Ovary (tissue), 10 donors: ENCODE results near the gene ABCA4. TPM values are rescaled to one million over a fixed set of nuclear protein-coding genes. Genes with fewer than 3 reads are reported as not detected.
"Not testable (repeated sequence)": the region's sequence is repeated elsewhere in the genome, so short reads cannot be mapped to it uniquely, and the experiment has no call there.

ENCODE experiments used
- DNase-seq, 5 donors: peaks; one replicate each; pipeline ENCODE4 v3.0.0-alpha.2; 2019 to 2020
- H3K27ac ChIP-seq, 2 donors: fragments of 200-600 bp; one replicate each; pipeline versions ENCODE4 v1.5.1 to v1.8.0; 2019 to 2022
- H3K27me3 ChIP-seq: fragments of 200-600 bp; one replicate; pipeline ENCODE4 v1.8.0; 2022
- H3K36me3 ChIP-seq: fragments of 200-600 bp; sonication (generic); one replicate; pipeline ENCODE4 v1.5.1; 2019
- H3K4me1 ChIP-seq: one replicate; pipeline ENCODE4 v1.8.1; 2013; ENCODE audit warnings: mild to moderate bottlenecking, moderate library complexity; ENCODE audit not compliant: insufficient read depth
- H3K4me3 ChIP-seq: fragments of 200-600 bp; sonication (generic); one replicate; pipeline ENCODE4 v1.5.1; 2017
- H3K9me3 ChIP-seq, 2 donors: fragments of 200-600 bp in 1 of 2; sonication (generic) in 1 of 2; one replicate each; pipeline versions ENCODE4 v1.5.1 to v1.8.1; 2013 to 2019; ENCODE audit warnings: mild to moderate bottlenecking in 1 of 2, moderate library complexity in 1 of 2
- CTCF ChIP-seq, 3 donors: fragments of 450-650 bp in 2 of 3; fragments of 200-600 bp in 1 of 3; IDR thresholded peaks; one replicate each; pipeline versions ENCODE4 v1.5.1 to v1.8.0; 2016 to 2022; ENCODE audit warnings: antibody characterized with exemption in 3 of 3, mild to moderate bottlenecking in 1 of 3
- EP300 ChIP-seq: sonication (generic); formaldehyde crosslinking; IDR thresholded peaks from one replicate; pipeline ENCODE4 v1.6.1; 2017; ENCODE audit warnings: antibody characterized with exemption
- POLR2A ChIP-seq: fragments of 450-650 bp; IDR thresholded peaks from one replicate; pipeline ENCODE4 v1.6.1; 2017; ENCODE audit warnings: antibody characterized with exemption, mild to moderate bottlenecking, moderate library complexity
- WGBS, 3 donors: extraction: QIAGEN DNeasy Blood & Tissue Kit in 1 of 3; methylation state at CpG; one replicate each; pipeline versions ENCODE4 v1.1.5 to v1.1.7; 2013 to 2017; 5-methylcytosine and 5-hydroxymethylcytosine counted together
- intact Hi-C, 4 donors: fragments of 100-400 bp; cut with DNase I; formaldehyde crosslinking; loops; one replicate each; pipeline versions ENCODE4 v1.11.0 to v1.15.1; 2022 to 2023
- long read RNA-seq, 3 donors: library from polyadenylated mRNA in 2 of 3; unstranded in 2 of 3; transcript quantifications; one replicate each; pipeline ENCODE4 v2.0.0 and lab custom pipeline, GENCODE V29; 2021 to 2026
- polyA plus RNA-seq, 2 donors: library from polyadenylated mRNA; stranded (reverse); fragments of 200-250 nt in 1 of 2; fragments of 350-450 nt in 1 of 2; fragmentation: Illumina TruSeq in 1 of 2; extraction: RNeasy Lipid Tissue Mini Kit (QIAGEN cat#74804) in 1 of 2; gene quantifications; one replicate each; pipeline ENCODE4 v1.2.3, GENCODE V29; 2013 to 2014
- total RNA-seq, 7 donors: library from RNA; depleted of rRNA in 2 of 7; stranded (reverse); fragments of >200 nt in 2 of 7; fragmentation: NEBNext Ultra II Directional in 3 of 7; extraction: Animal tissue kit (Norgen Biotek cat#: 25700) in 3 of 7; gene quantifications; one replicate each; pipeline versions ENCODE4 v1.1.0 to v1.2.4, GENCODE V29; 2016 to 2023
- donor health status: DM: no; HTN: no; CAD: no; lungs with moderate emphysema.
- donor health status: DM: no; HTN: no; CAD: no.
- donor health status: Bipolar disorder and iron deficiency.
- donor health status: DM: yes; HTN: yes; CAD: no.
- donor health status: DM: no; HTN: no; CAD: no.
- donor health status: DM: yes; HTN: yes; CAD: no.

Gene ABCA4
- 1 to 10 TPM in 1 of 7 donors, under 1 TPM in 6; 0.12 to 3.1 (median 0.32) TPM for total RNA-seq
- 1 to 10 TPM in 1 of 2 donors, under 1 TPM in 1; 0.42 to 1.2 TPM for polyA plus RNA-seq
- long read RNA-seq, donor 1 = 0 reads
- long read RNA-seq, donor 2 = 0 reads
- long read RNA-seq, donor 3, partial matches to known transcripts = 1 of 1 reads
- long read RNA-seq, donor 3, other reads (novel, unspliced or antisense) = 0 of 1 reads

GRCh38 chr1:94120991-94121390, at the start of gene ABCA4:
Gene ABCA4, minus strand, starts transcription at chr1:94121148. Its CDS starts 103 bp downstream, at chr1:94121045.
- Histone ChIP-seq H3K9me3 (no peaks in the 10 kb centered on the region), H3K27me3 (no peaks in the 10 kb centered on the region), H3K36me3 (no peaks in the 10 kb centered on the region), H3K4me1 (peaks cover 14% of the 10 kb centered on the region), H3K27ac (no peak within 1 kb of the TSS), H3K4me3 (no peak within 1 kb of the TSS)
- whole genome bisulfite sequencing, 3 donors = 93 to 95% (median 93%) methylated on average over 9 of the region's 9 CpGs
- intact Hi-C loops = no loop called here
- TF ChIP-seq POLR2A (no peak), CTCF (IDR thresholded peaks at IDR 0.05) (no peak), EP300 (no peak)
- no peak for DNase-seq

- Histone ChIP-seq H3K27me3 (no peaks in the 10 kb centered on the region), H3K4me3 (no peak overlapping the region), H3K27ac (no peak overlapping the region), H3K4me1 (no peaks in the 10 kb centered on the region), H3K9me3 (no peaks in the 10 kb centered on the region), H3K36me3 (no peaks in the 10 kb centered on the region)
- TF ChIP-seq CTCF (IDR thresholded peaks at IDR 0.05) = no peak
- TF ChIP-seq POLR2A = no peak
- TF ChIP-seq EP300 = no peak
- no peak for DNase-seq
- intact Hi-C loops = no loop called here
- WGBS, 3 donors = 68 to 84% (median 69%) methylated on average over 3 of the region's 3 CpGs
These were observed 48.2 kb upstream of the ABCA4 start for GRCh38 chr1:94169126-94169525.

GRCh38 chr1:94165843-94166242, 44.9 kb upstream of the ABCA4 start:
- intact Hi-C loops = no loop called here
- DNase-seq = no peak
- no peak for TF ChIP-seq CTCF (IDR thresholded peaks at IDR 0.05)
- no peak for TF ChIP-seq EP300
- TF ChIP-seq POLR2A = no peak

GRCh38 chr1:94164885-94165284, 43.9 kb upstream of the ABCA4 start:
- H3K4me1 ChIP-seq, H3K9me3 ChIP-seq, DNase-seq, intact Hi-C loops, H3K27ac ChIP-seq, H3K27me3 ChIP-seq, H3K4me3 ChIP-seq, H3K36me3 ChIP-seq: not testable (repeated sequence)
- WGBS, 3 donors = 82 to 89% (median 86%) methylated on average over 2 of the region's 2 CpGs

More at GRCh38 chr1:94165843-94166242, 44.9 kb upstream of the ABCA4 start:
- Histone ChIP-seq H3K27me3 (no peaks in the 10 kb centered on the region), H3K36me3 (no peaks in the 10 kb centered on the region), H3K27ac (no peak overlapping the region), H3K4me3 (no peak overlapping the region), H3K4me1 (no peaks in the 10 kb centered on the region), H3K9me3 (no peaks in the 10 kb centered on the region)
- WGBS, 3 donors = 91 to 95% (median 93%) methylated on average over 5 of the region's 5 CpGs

- H3K9me3 ChIP-seq, H3K27ac ChIP-seq, DNase-seq, intact Hi-C loops, H3K4me3 ChIP-seq, H3K27me3 ChIP-seq, H3K4me1 ChIP-seq, H3K36me3 ChIP-seq: not testable (repeated sequence)
- WGBS, 3 donors = 87 to 100% (median 91%) methylated on average over 1 of the region's 1 CpG
These were observed 43.2 kb upstream of the ABCA4 start for GRCh38 chr1:94164121-94164520.

GRCh38 chr1:94163249-94163648, 42.3 kb upstream of the ABCA4 start:
- 87 to 95% (median 92%) methylated on average over 5 of the region's 5 CpGs for WGBS, 3 donors
- DNase-seq = not testable (repeated sequence)

More at GRCh38 chr1:94163249-94163648, 42.3 kb upstream of the ABCA4 start:
- intact Hi-C loops, H3K27me3 ChIP-seq, H3K4me3 ChIP-seq, H3K36me3 ChIP-seq, H3K4me1 ChIP-seq, H3K27ac ChIP-seq, H3K9me3 ChIP-seq: not testable (repeated sequence)
